BE2C (cell line): ENCODE measurements around the gene BDKRB1.
A peak's percentile ranks its signal among the peaks of the same experiment; 100 is the strongest.

Experiments used
- DNase-seq: peaks from one replicate; pipeline ENCODE4 v3.0.0-alpha.2; 2020
- H3K27me3 ChIP-seq: fragments of 250-450 bp; sonication (Bioruptor Pico); 2 replicates; pipeline ENCODE4 v1.5.1; 2020; ENCODE audit warnings: mild to moderate bottlenecking
- H3K36me3 ChIP-seq: fragments of 250-450 bp; sonication (Bioruptor Pico); 2 replicates; pipeline ENCODE4 v1.5.1; 2020; ENCODE audit warnings: mild to moderate bottlenecking
- H3K4me1 ChIP-seq: fragments of 250-450 bp; sonication (Bioruptor Pico); 2 replicates; pipeline ENCODE4 v1.5.1; 2020
- H3K4me3 ChIP-seq: 2 replicates; pipeline ENCODE4 v1.5.1; 2011; ENCODE audit warnings: low read depth, low read length
- H3K9me3 ChIP-seq: fragments of 250-450 bp; sonication (Bioruptor Pico); 2 replicates; pipeline ENCODE4 v1.5.1; 2020
- CTCF ChIP-seq: IDR thresholded peaks from 2 replicates; pipeline ENCODE4 v1.5.1; 2012; ENCODE audit warnings: mild to moderate bottlenecking, low read depth, low read length

Gene BDKRB1

GRCh38 chr14:96264853-96265252, 8.8 kb downstream of the BDKRB1 start:
- Histone ChIP-seq H3K27me3 (no peaks in the 10 kb centered on the region), H3K9me3 (no peaks in the 10 kb centered on the region), H3K4me1 (peaks cover 30% of the 10 kb centered on the region), H3K36me3 (no peaks in the 10 kb centered on the region), H3K4me3 (no peak overlapping the region)
- peak; percentile 62 for TF ChIP-seq CTCF
- no peak for DNase-seq

- H3K4me1 ChIP-seq, result peaks cover 30% of the 10 kb centered on the region
- no peak for DNase-seq
- no peak for TF ChIP-seq CTCF
- no peak overlapping the region for H3K4me3 ChIP-seq
- no peaks in the 10 kb centered on the region for H3K36me3 ChIP-seq
- no peaks in the 10 kb centered on the region for H3K9me3 ChIP-seq
- H3K27me3 ChIP-seq, result no peaks in the 10 kb centered on the region
Observed at GRCh38 chr14:96265383-96266095, 9.5 kb downstream of the BDKRB1 start.

- Histone ChIP-seq H3K27me3 (no peaks in the 10 kb centered on the region), H3K4me3 (no peak overlapping the region), H3K4me1 (peaks cover 30% of the 10 kb centered on the region), H3K9me3 (peaks cover 5% of the 10 kb centered on the region; the same call in 1 of the 2 replicates), H3K36me3 (no peaks in the 10 kb centered on the region)
- TF ChIP-seq CTCF, result no peak
- peak; percentile 92 for DNase-seq
Observed at GRCh38 chr14:96267336-96267735, 11.3 kb downstream of the BDKRB1 start.

GRCh38 chr14:96267916-96268315, 11.9 kb downstream of the BDKRB1 start:
- Histone ChIP-seq H3K4me1 (peaks cover 30% of the 10 kb centered on the region), H3K36me3 (no peaks in the 10 kb centered on the region), H3K27me3 (no peaks in the 10 kb centered on the region), H3K4me3 (no peak overlapping the region), H3K9me3 (peaks cover 9% of the 10 kb centered on the region; the same call in 1 of the 2 replicates)
- DNase-seq, result no peak
- no peak for TF ChIP-seq CTCF

GRCh38 chr14:96268431-96269358, 12.7 kb downstream of the BDKRB1 start:
- Histone ChIP-seq H3K4me1 (peaks cover 34% of the 10 kb centered on the region), H3K36me3 (no peaks in the 10 kb centered on the region), H3K27me3 (no peaks in the 10 kb centered on the region), H3K4me3 (no peak overlapping the region), H3K9me3 (peaks cover 9% of the 10 kb centered on the region; the same call in 1 of the 2 replicates)
- no peak for TF ChIP-seq CTCF
- DNase-seq, result peak; percentile 62

- Histone ChIP-seq H3K9me3 (peaks cover 9% of the 10 kb centered on the region; the same call in 1 of the 2 replicates), H3K4me3 (no peak overlapping the region), H3K4me1 (peaks cover 40% of the 10 kb centered on the region), H3K27me3 (no peaks in the 10 kb centered on the region), H3K36me3 (no peaks in the 10 kb centered on the region)
- no peak for TF ChIP-seq CTCF
- no peak for DNase-seq
Observed at GRCh38 chr14:96269359-96269710, 13.3 kb downstream of the BDKRB1 start.
